Right lobe of liver (tissue), 6 donors: Measurements from ENCODE around the gene KCNQ1. TPM values are rescaled to one million over a fixed set of nuclear protein-coding genes. Genes with fewer than 3 reads are reported as not detected.
A peak's percentile ranks its signal among the peaks of the same experiment; 100 is the strongest.

Source experiments
- ATAC-seq, 4 donors: fragments of 200-7000 bp; cut with Tn5 transposase; one replicate each; pipeline ENCODE4 v1.9.1; 2020; ENCODE audit warnings: mild to moderate bottlenecking in 4 of 4, moderate library complexity in 4 of 4
- DNase-seq, 3 donors: peaks; one replicate each; pipeline ENCODE4 v3.0.0-alpha.2; 2020
- H3K27ac ChIP-seq, 3 donors: fragments of 200-600 bp; one replicate each; pipeline ENCODE4 v1.8.0; 2022
- H3K27me3 ChIP-seq, 2 donors: fragments of 200-600 bp; one replicate each; pipeline ENCODE4 v1.8.0; 2022
- H3K36me3 ChIP-seq, 4 donors: fragments of 200-600 bp; sonication (generic) in 1 of 4; one replicate each; pipeline versions ENCODE4 v1.5.1 to v1.8.0; 2017 to 2022; ENCODE audit warnings: control low read depth in 1 of 4
- H3K4me1 ChIP-seq, 4 donors: fragments of 200-600 bp; sonication (generic) in 1 of 4; one replicate each; pipeline versions ENCODE4 v1.5.1 to v1.8.0; 2017 to 2022; ENCODE audit warnings: control low read depth in 1 of 4
- H3K4me3 ChIP-seq, 3 donors: fragments of 200-600 bp; one replicate each; pipeline ENCODE4 v1.8.0; 2022
- H3K9me3 ChIP-seq, 4 donors: fragments of 200-600 bp; sonication (generic) in 1 of 4; one replicate each; pipeline versions ENCODE4 v1.5.1 to v1.8.0; 2017 to 2022; ENCODE audit warnings: control low read depth in 1 of 4
- POLR2A ChIP-seq: fragments of 450-650 bp; IDR thresholded peaks from one replicate; pipeline ENCODE4 v1.6.1; 2017; ENCODE audit warnings: antibody characterized with exemption, mild to moderate bottlenecking
- WGBS: methylation state at CpG from one replicate; pipeline ENCODE4 v1.1.6; 2018; ENCODE audit warnings: low coverage, low lambda C conversion rate; ENCODE audit not compliant: insufficient coverage; ENCODE audit errors: missing lambda C conversion rate; 5-methylcytosine and 5-hydroxymethylcytosine counted together
- intact Hi-C, 2 donors: fragments of 100-400 bp; cut with DNase I; formaldehyde crosslinking; loops; one replicate each; pipeline versions ENCODE4 v1.11.2 to v1.14.1; 2022
- total RNA-seq, 6 experiments: library from RNA; depleted of rRNA in 2 of 6; stranded (reverse); fragments of >200 nt in 2 of 6; fragmentation: NEBNext Ultra II Directional in 3 of 6; extraction: Animal tissue kit (Norgen Biotek cat#: 25700) in 3 of 6; gene quantifications; one replicate each; pipeline versions ENCODE4 v1.1.0 to v1.2.4, GENCODE V29; 2016 to 2023
- TF ChIP-seq, protein P1 (sequence below), 4 donors: fragments of 200-600 bp in 3 of 4; fragments of 450-650 bp in 1 of 4; IDR thresholded peaks; one replicate each; pipeline versions ENCODE4 v1.5.1 to v1.8.0; 2016 to 2022; ENCODE audit warnings: antibody characterized with exemption in 4 of 4, mild to moderate bottlenecking in 2 of 4
- donor health status: DM: no; HTN: yes; CAD: no.
- donor health status: DM: no; HTN: no; CAD: no.
- donor health status: DM: no; HTN: no; CAD: no.
- donor health status: DM: no; HTN: yes; CAD: no.
- donor health status: DM: no; HTN: yes; CAD: no.

Gene KCNQ1
- total RNA-seq, 6 experiments from 2014 or later = 0.61 to 2.4 (median 1.8) TPM

- WGBS = 83% methylated on average over 1 of the region's 1 CpG
- DNase-seq (no peak), ATAC-seq (no peak)
- no peak for TF ChIP-seq POLR2A
- TF ChIP-seq, protein P1, sequence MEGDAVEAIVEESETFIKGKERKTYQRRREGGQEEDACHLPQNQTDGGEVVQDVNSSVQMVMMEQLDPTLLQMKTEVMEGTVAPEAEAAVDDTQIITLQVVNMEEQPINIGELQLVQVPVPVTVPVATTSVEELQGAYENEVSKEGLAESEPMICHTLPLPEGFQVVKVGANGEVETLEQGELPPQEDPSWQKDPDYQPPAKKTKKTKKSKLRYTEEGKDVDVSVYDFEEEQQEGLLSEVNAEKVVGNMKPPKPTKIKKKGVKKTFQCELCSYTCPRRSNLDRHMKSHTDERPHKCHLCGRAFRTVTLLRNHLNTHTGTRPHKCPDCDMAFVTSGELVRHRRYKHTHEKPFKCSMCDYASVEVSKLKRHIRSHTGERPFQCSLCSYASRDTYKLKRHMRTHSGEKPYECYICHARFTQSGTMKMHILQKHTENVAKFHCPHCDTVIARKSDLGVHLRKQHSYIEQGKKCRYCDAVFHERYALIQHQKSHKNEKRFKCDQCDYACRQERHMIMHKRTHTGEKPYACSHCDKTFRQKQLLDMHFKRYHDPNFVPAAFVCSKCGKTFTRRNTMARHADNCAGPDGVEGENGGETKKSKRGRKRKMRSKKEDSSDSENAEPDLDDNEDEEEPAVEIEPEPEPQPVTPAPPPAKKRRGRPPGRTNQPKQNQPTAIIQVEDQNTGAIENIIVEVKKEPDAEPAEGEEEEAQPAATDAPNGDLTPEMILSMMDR (IDR thresholded peaks at IDR 0.05) = no peak
- H3K9me3 ChIP-seq = peaks cover 0 to 22% (median 0%) of the 10 kb centered on the region in 4 donors
- no peak overlapping the region for H3K4me3 ChIP-seq
- H3K36me3 ChIP-seq = no peaks in the 10 kb centered on the region
- H3K4me1 ChIP-seq = no peaks in the 10 kb centered on the region
- intact Hi-C loops = no loop called here
- H3K27me3 ChIP-seq = no peaks in the 10 kb centered on the region
- no peak overlapping the region for H3K27ac ChIP-seq
Measured at GRCh38 chr11:2653198-2653551, 208.4 kb downstream of the KCNQ1 start.

GRCh38 chr11:2653930-2654739 is 209.3 kb downstream of the KCNQ1 start:
- ATAC-seq = peak in 1 of 4 donors; percentile 19

GRCh38 chr11:2655016-2655719 is 210.4 kb downstream of the KCNQ1 start:
- Histone ChIP-seq H3K27ac (no peak overlapping the region), H3K36me3 (no peaks in the 10 kb centered on the region), H3K9me3 (peaks cover 0 to 11% (median 0%) of the 10 kb centered on the region in 4 donors), H3K4me3 (no peak overlapping the region), H3K4me1 (no peaks in the 10 kb centered on the region), H3K27me3 (no peaks in the 10 kb centered on the region)
- intact Hi-C loops = no loop called here
- peak in 1 of 4 donors; percentile 24 for ATAC-seq
- no peak for DNase-seq
- TF ChIP-seq, protein P1 (IDR thresholded peaks at IDR 0.05) = no peak
- TF ChIP-seq POLR2A = no peak
- WGBS = 87% methylated on average over 6 of the region's 6 CpGs

More at GRCh38 chr11:2653930-2654739, 209.3 kb downstream of the KCNQ1 start:
- Histone ChIP-seq H3K36me3 (no peaks in the 10 kb centered on the region), H3K27me3 (no peaks in the 10 kb centered on the region), H3K4me3 (no peak overlapping the region), H3K27ac (no peak overlapping the region), H3K4me1 (no peaks in the 10 kb centered on the region), H3K9me3 (peaks cover 0 to 20% (median 0%) of the 10 kb centered on the region in 4 donors)
- intact Hi-C loops = no loop called here
- TF ChIP-seq, protein P1 (IDR thresholded peaks at IDR 0.05) = no peak
- no peak for TF ChIP-seq POLR2A
- 80% methylated on average over 8 of the region's 16 CpGs for WGBS
- DNase-seq = no peak

GRCh38 chr11:2655834-2656622 is 211.2 kb downstream of the KCNQ1 start:
- TF ChIP-seq, protein P1 (IDR thresholded peaks at IDR 0.05) = no peak
- TF ChIP-seq POLR2A = no peak

More at GRCh38 chr11:2655834-2656622, 211.2 kb downstream of the KCNQ1 start:
- intact Hi-C loops = no loop called here
- WGBS = 50% methylated on average over 6 of the region's 6 CpGs
- H3K27me3 ChIP-seq = no peaks in the 10 kb centered on the region
- DNase-seq (no peak), ATAC-seq (peak in 1 of 4 donors; percentile 48)
- no peak overlapping the region for H3K27ac ChIP-seq
- peaks cover 0 to 4% (median 0%) of the 10 kb centered on the region in 4 donors for H3K9me3 ChIP-seq
- H3K36me3 ChIP-seq = no peaks in the 10 kb centered on the region
- H3K4me3 ChIP-seq = no peak overlapping the region
- H3K4me1 ChIP-seq = no peaks in the 10 kb centered on the region
